T-helper 2 cell treated with Interferon-gamma antibody and Interleukin-4, amounts not matched to agents 5 μg/mL and 100 μg/mL, for 36 hours (primary cell): ENCODE results near the gene STIM2.

Experiments
- DNase-seq: peaks from one replicate; pipeline ENCODE4 v3.0.0; 2021; ENCODE audit warnings: low spot score
- H3K27ac Mint-ChIP-seq: one replicate; pipeline ENCODE4 v1.8.0; 2021; ENCODE audit warnings: mild to moderate bottlenecking, mixed read lengths
- H3K27me3 Mint-ChIP-seq: one replicate; pipeline ENCODE4 v1.8.0; 2021; ENCODE audit warnings: low read depth, mixed read lengths
- H3K36me3 Mint-ChIP-seq: one replicate; pipeline ENCODE4 v1.8.0; 2021; ENCODE audit warnings: low read depth, mixed read lengths
- H3K4me1 Mint-ChIP-seq: one replicate; pipeline ENCODE4 v1.8.0; 2021; ENCODE audit warnings: low read depth, mixed read lengths
- H3K4me3 Mint-ChIP-seq: one replicate; pipeline ENCODE4 v1.8.0; 2022; ENCODE audit warnings: mild to moderate bottlenecking, moderate library complexity, mixed read lengths
- H3K9me3 Mint-ChIP-seq: one replicate; pipeline ENCODE4 v1.8.0; 2021; ENCODE audit warnings: mixed read lengths

The STIM2 gene

DNA sequence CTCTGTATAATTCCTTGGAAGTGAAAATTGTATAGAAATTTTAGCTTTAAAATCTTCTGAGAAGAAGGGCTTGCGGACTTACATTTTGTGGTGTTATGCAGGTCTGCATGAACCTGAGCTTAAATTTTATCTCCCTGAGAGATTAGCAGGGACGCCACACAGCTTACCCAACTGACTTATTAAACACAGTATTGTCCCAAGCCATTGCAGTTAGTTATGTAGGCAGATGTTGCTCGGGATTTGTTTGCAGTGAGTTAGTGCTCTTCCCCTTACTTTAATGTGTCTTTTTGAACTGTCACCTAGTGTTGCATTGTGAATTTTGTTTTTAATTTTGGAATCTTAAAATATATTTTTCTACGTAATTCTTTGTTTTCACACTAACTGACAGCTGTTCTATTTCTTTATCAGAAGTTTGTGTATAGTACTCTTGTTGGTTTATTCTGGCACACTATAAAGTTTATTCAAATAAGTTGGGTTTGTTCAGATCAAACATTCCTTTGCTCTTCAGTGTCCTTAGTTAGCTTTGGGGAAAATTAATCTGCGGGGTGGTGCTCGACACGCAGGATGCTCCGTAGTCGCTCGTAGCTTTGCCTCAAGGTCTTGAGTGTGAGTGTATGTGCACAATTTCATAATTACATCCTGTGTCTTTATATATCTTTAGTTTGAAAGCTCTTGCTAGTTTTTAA is 145.4 kb downstream of the STIM2 start:
- no peaks in the 10 kb centered on the region for H3K9me3 Mint-ChIP-seq
- H3K27me3 Mint-ChIP-seq: no peaks in the 10 kb centered on the region
- no peak overlapping the region for H3K4me3 Mint-ChIP-seq
- no peak for DNase-seq
- peaks cover 24% of the 10 kb centered on the region for H3K36me3 Mint-ChIP-seq
- H3K27ac Mint-ChIP-seq: no peak overlapping the region
- H3K4me1 Mint-ChIP-seq: peaks cover 24% of the 10 kb centered on the region

- DNase-seq: no peak
- H3K4me3 Mint-ChIP-seq: no peak overlapping the region
- peaks cover 24% of the 10 kb centered on the region for H3K4me1 Mint-ChIP-seq
- H3K27ac Mint-ChIP-seq: no peak overlapping the region
- no peaks in the 10 kb centered on the region for H3K27me3 Mint-ChIP-seq
- peaks cover 25% of the 10 kb centered on the region for H3K36me3 Mint-ChIP-seq
- no peaks in the 10 kb centered on the region for H3K9me3 Mint-ChIP-seq
Observed at GRCh38 chr4:27006646-27007045, 146.0 kb downstream of the STIM2 start.

DNA sequence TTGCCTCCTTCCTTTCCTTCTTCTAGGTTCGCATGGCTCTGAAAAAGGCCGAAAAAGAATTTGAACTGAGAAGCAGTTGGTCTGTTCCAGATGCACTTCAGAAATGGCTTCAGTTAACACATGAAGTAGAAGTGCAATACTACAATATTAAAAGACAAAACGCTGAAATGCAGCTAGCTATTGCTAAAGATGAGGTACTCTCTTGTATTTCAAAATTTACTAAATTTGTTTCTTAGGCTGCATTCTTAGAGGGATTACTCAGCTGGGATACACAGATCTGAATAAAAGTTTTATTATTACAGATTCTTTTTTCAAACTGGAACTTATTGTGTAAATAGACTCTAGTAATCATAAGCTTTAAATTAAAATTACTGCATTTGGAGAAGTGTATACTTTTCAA is 146.9 kb downstream of the STIM2 start:
- peaks cover 28% of the 10 kb centered on the region for H3K36me3 Mint-ChIP-seq
- H3K27ac Mint-ChIP-seq: no peak overlapping the region

DNA sequence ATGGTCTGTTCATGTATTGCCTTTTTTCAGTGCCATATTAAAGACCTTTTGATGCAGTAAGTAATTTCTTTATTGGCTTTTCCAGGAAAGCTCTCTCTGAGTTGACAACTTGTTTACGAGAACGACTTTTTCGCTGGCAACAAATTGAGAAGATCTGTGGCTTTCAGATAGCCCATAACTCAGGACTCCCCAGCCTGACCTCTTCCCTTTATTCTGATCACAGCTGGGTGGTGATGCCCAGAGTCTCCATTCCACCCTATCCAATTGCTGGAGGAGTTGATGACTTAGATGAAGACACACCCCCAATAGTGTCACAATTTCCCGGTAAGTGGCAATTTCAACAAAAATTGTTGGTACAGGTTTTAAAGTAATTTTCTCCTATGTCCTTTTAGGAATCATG is 148.0 kb downstream of the STIM2 start:
- Mint-ChIP-seq H3K27ac (no peak overlapping the region), H3K27me3 (no peaks in the 10 kb centered on the region), H3K36me3 (peaks cover 24% of the 10 kb centered on the region), H3K9me3 (no peaks in the 10 kb centered on the region), H3K4me3 (no peak overlapping the region), H3K4me1 (peaks cover 13% of the 10 kb centered on the region)
- DNase-seq: no peak

More for the DNA sequence above, 146.9 kb downstream of the STIM2 start:
- Mint-ChIP-seq H3K4me3 (no peak overlapping the region), H3K9me3 (no peaks in the 10 kb centered on the region), H3K27me3 (no peaks in the 10 kb centered on the region), H3K4me1 (peaks cover 24% of the 10 kb centered on the region)
- DNase-seq: no peak

- no peak overlapping the region for H3K27ac Mint-ChIP-seq
- peaks cover 7% of the 10 kb centered on the region for H3K4me1 Mint-ChIP-seq
- H3K9me3 Mint-ChIP-seq: no peaks in the 10 kb centered on the region
- no peaks in the 10 kb centered on the region for H3K27me3 Mint-ChIP-seq
- DNase-seq: no peak
- H3K36me3 Mint-ChIP-seq: peaks cover 18% of the 10 kb centered on the region
- H3K4me3 Mint-ChIP-seq: no peak overlapping the region
Observed at GRCh38 chr4:27009539-27009938, 148.9 kb downstream of the STIM2 start.

- Mint-ChIP-seq H3K9me3 (no peaks in the 10 kb centered on the region), H3K27me3 (no peaks in the 10 kb centered on the region), H3K4me1 (peaks cover 10% of the 10 kb centered on the region), H3K36me3 (peaks cover 17% of the 10 kb centered on the region), H3K27ac (no peak overlapping the region), H3K4me3 (no peak overlapping the region)
- peak; percentile 29 for DNase-seq
Observed at GRCh38 chr4:27010334-27010940, 149.8 kb downstream of the STIM2 start.

GRCh38 chr4:27011401-27011800 is 150.8 kb downstream of the STIM2 start:
- Mint-ChIP-seq H3K4me3 (no peak overlapping the region), H3K36me3 (peaks cover 21% of the 10 kb centered on the region), H3K27me3 (no peaks in the 10 kb centered on the region), H3K9me3 (peaks cover 6% of the 10 kb centered on the region), H3K4me1 (peaks cover 14% of the 10 kb centered on the region), H3K27ac (no peak overlapping the region)
- no peak for DNase-seq

GRCh38 chr4:27013012-27013411 is 152.4 kb downstream of the STIM2 start:
- Mint-ChIP-seq H3K4me3 (no peak overlapping the region), H3K4me1 (peaks cover 25% of the 10 kb centered on the region), H3K27me3 (no peaks in the 10 kb centered on the region), H3K9me3 (peaks cover 6% of the 10 kb centered on the region), H3K36me3 (peaks cover 30% of the 10 kb centered on the region), H3K27ac (no peak overlapping the region)
- no peak for DNase-seq

- Mint-ChIP-seq H3K4me1 (peaks cover 23% of the 10 kb centered on the region), H3K4me3 (no peak overlapping the region), H3K27ac (no peak overlapping the region)
Observed at GRCh38 chr4:27016551-27016950, 155.9 kb downstream of the STIM2 start.

GRCh38 chr4:27017623-27018022 is 157.0 kb downstream of the STIM2 start:
- Mint-ChIP-seq H3K4me3 (no peak overlapping the region), H3K27me3 (no peaks in the 10 kb centered on the region), H3K36me3 (peaks cover 38% of the 10 kb centered on the region), H3K27ac (no peak overlapping the region), H3K9me3 (peaks cover 6% of the 10 kb centered on the region), H3K4me1 (peaks cover 23% of the 10 kb centered on the region)
- DNase-seq: no peak

More at GRCh38 chr4:27016551-27016950, 155.9 kb downstream of the STIM2 start:
- H3K9me3 Mint-ChIP-seq: peaks cover 6% of the 10 kb centered on the region
- no peak for DNase-seq
- no peaks in the 10 kb centered on the region for H3K27me3 Mint-ChIP-seq
- peaks cover 40% of the 10 kb centered on the region for H3K36me3 Mint-ChIP-seq

GRCh38 chr4:27018076-27018475 is 157.4 kb downstream of the STIM2 start:
- DNase-seq: no peak
- Mint-ChIP-seq H3K27me3 (no peaks in the 10 kb centered on the region), H3K4me3 (no peak overlapping the region), H3K36me3 (peaks cover 40% of the 10 kb centered on the region), H3K4me1 (peaks cover 23% of the 10 kb centered on the region), H3K9me3 (peaks cover 6% of the 10 kb centered on the region), H3K27ac (no peak overlapping the region)

DNA sequence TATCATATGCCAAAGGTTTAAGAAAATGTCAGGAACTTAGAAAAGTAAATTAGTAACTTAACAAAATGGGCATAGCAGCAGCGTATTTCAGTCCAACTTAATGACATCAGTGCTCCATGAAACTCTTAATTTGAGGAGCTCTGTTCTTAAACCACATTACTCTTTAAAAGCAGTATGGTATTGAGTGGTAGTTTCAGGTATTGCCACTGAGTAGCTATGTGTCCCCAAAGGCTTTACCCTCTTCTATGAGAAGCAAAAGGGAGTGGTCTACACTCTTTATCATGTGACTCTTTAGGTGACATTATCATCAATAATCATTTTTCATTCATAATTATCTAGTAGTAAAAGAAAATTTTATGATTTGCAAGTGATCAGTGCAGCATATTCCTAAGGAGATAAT is 158.3 kb downstream of the STIM2 start:
- Mint-ChIP-seq H3K27ac (no peak overlapping the region), H3K36me3 (peaks cover 46% of the 10 kb centered on the region), H3K4me3 (no peak overlapping the region), H3K9me3 (peaks cover 6% of the 10 kb centered on the region), H3K27me3 (no peaks in the 10 kb centered on the region), H3K4me1 (peaks cover 23% of the 10 kb centered on the region)
- no peak for DNase-seq

- H3K36me3 Mint-ChIP-seq: peaks cover 48% of the 10 kb centered on the region
- H3K27me3 Mint-ChIP-seq: no peaks in the 10 kb centered on the region
- peaks cover 6% of the 10 kb centered on the region for H3K9me3 Mint-ChIP-seq
- DNase-seq: no peak
- no peak overlapping the region for H3K4me3 Mint-ChIP-seq
- H3K27ac Mint-ChIP-seq: no peak overlapping the region
- H3K4me1 Mint-ChIP-seq: peaks cover 20% of the 10 kb centered on the region
Observed at GRCh38 chr4:27019766-27020165, 159.1 kb downstream of the STIM2 start.

DNA sequence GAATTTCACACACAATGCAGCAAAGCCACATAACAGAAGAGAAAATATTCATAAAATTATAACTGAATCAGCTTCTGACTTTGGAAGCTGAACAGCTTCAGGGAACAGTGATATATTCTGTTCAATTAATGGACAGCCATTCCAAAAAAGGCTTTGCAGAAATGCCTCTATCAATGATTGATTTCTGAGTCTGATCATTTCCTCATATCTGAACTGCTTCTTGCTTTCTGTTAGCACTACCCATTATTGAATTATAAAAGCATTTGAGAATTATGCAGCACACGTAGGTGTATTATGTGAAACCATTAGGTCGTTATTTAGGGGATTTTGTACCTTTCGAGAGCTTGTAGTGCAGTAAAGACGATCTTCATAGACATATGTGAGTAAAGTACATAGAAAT is 159.6 kb downstream of the STIM2 start:
- Mint-ChIP-seq H3K27me3 (no peaks in the 10 kb centered on the region), H3K36me3 (peaks cover 48% of the 10 kb centered on the region), H3K4me1 (peaks cover 18% of the 10 kb centered on the region), H3K27ac (no peak overlapping the region), H3K9me3 (peaks cover 6% of the 10 kb centered on the region), H3K4me3 (no peak overlapping the region)
- no peak for DNase-seq

GRCh38 chr4:27020603-27021002 is 160.0 kb downstream of the STIM2 start:
- Mint-ChIP-seq H3K27me3 (no peaks in the 10 kb centered on the region), H3K4me3 (no peak overlapping the region), H3K9me3 (peaks cover 6% of the 10 kb centered on the region), H3K4me1 (peaks cover 17% of the 10 kb centered on the region), H3K27ac (no peak overlapping the region), H3K36me3 (peaks cover 48% of the 10 kb centered on the region)
- no peak for DNase-seq
